GM12878 (cell line): ENCODE results near the gene PLEKHM3. TPM values are rescaled to one million over a fixed set of nuclear protein-coding genes. Genes with fewer than 3 reads are reported as not detected.

ENCODE experiments used
- ATAC-seq: fragments of 200-7000 bp; cut with Tn5 transposase; 3 replicates; pipeline ENCODE4 v1.9.1; 2020; ENCODE audit warnings: mild to moderate bottlenecking, moderate library complexity
- BruUV-seq: library from RNA; stranded (reverse); fragments of 400-500 nt; replicated peaks from 2 replicates; lab custom pipeline; 2021; lab: Mats Ljungman, UMichigan
- CTCF ChIA-PET: fragments of 300-600 bp; sonication (Branson Sonifier 250); formaldehyde crosslinking; extraction: SDS; loops from one replicate; lab custom pipeline; 2021; ENCODE audit warnings: inconsistent platforms; lab: Yijun Ruan, JAX
- POLR2A ChIA-PET: fragments of 350-600 bp; formaldehyde crosslinking; extraction: SDS; loops from one replicate; lab custom pipeline; 2021; ENCODE audit warnings: inconsistent platforms; lab: Charles Lee
- RAD21 ChIA-PET: fragments of 300-600 bp; sonication (Branson Sonifier 250); formaldehyde crosslinking; loops from one replicate; lab custom pipeline; 2023; ENCODE audit warnings: antibody characterized with exemption; ENCODE audit not compliant: unreplicated experiment; lab: Charles Lee
- SMC1A ChIA-PET: fragments of 300-600 bp; sonication (Branson Sonifier 250); formaldehyde crosslinking; loops from one replicate; lab custom pipeline; 2023; ENCODE audit not compliant: unreplicated experiment, uncharacterized antibody; lab: Charles Lee
- DNase-seq: peaks from one replicate; pipeline ENCODE4 v3.0.0-alpha.2; 2011; ENCODE audit warnings: low read depth, low spot score
- FAIRE-seq: peaks from 3 replicates; lab custom pipeline; 2011; peaks lifted over from hg19 to GRCh38; lab: Jason Lieb, UNC
- H2AFZ ChIP-seq: 2 replicates; pipeline ENCODE4 v1.6.0; 2011; ENCODE audit warnings: low read depth, low read length, control low read depth; ENCODE audit not compliant: control insufficient read depth
- H3K27ac ChIP-seq: 2 replicates; pipeline ENCODE4 v1.5.1; 2011; ENCODE audit warnings: control low read depth; ENCODE audit not compliant: control insufficient read depth, insufficient read depth
- H3K27me3 ChIP-seq, 2 experiments: replicated peaks in 1 of 2; 2 replicates each; pipeline versions ENCODE4 v1.6.0 to v1.6.1; 2011; ENCODE audit warnings: low read length in 1 of 2; ENCODE audit not compliant: control insufficient read depth in 2 of 2, insufficient read depth in 2 of 2
- H3K36me3 ChIP-seq, 2 experiments: 2 replicates each; pipeline ENCODE4 v1.5.1; 2011; ENCODE audit warnings: low read length in 1 of 2; ENCODE audit not compliant: control insufficient read depth in 2 of 2, insufficient read depth in 2 of 2
- H3K4me1 ChIP-seq: 2 replicates; pipeline ENCODE4 v1.6.1; 2011; ENCODE audit warnings: mild to moderate bottlenecking, low read length, moderate library complexity, mixed read lengths; ENCODE audit not compliant: control insufficient read depth, insufficient read depth
- H3K4me2 ChIP-seq: 2 replicates; pipeline ENCODE4 v1.6.0; 2011; ENCODE audit warnings: control low read depth; ENCODE audit not compliant: control insufficient read depth, insufficient read depth
- H3K4me3 ChIP-seq: fragments of 200-600 bp; sonication (generic); 2 replicates; pipeline ENCODE4 v1.5.1; 2016
- H3K79me2 ChIP-seq: 2 replicates; pipeline ENCODE4 v1.6.0; 2011; ENCODE audit warnings: low read length; ENCODE audit not compliant: control insufficient read depth, insufficient read depth
- H3K9ac ChIP-seq: 2 replicates; pipeline ENCODE4 v1.8.0; 2011; ENCODE audit warnings: low read length, control low read depth, mixed read lengths; ENCODE audit not compliant: control insufficient read depth, insufficient read depth
- H3K9me3 ChIP-seq: replicated peaks from 3 replicates; pipeline ENCODE4 v1.5.1; 2011; ENCODE audit warnings: mild to moderate bottlenecking, low read length; ENCODE audit not compliant: control insufficient read depth, insufficient read depth
- H4K20me1 ChIP-seq: 2 replicates; pipeline ENCODE4 v1.6.0; 2011; ENCODE audit not compliant: control insufficient read depth, insufficient read depth
- ASH2L ChIP-seq: fragments of 300-600, 200-600 bp; sonication (generic); IDR thresholded peaks from 2 replicates; pipeline ENCODE4 v1.6.1; 2017; ENCODE audit warnings: low read depth, mild to moderate bottlenecking, borderline replicate concordance
- CHD4 ChIP-seq: fragments of 200-600 bp; sonication (generic); IDR thresholded peaks from 2 replicates; pipeline ENCODE4 v1.6.1; 2016; ENCODE audit warnings: mild to moderate bottlenecking
- EGR1 ChIP-seq, 2 experiments: IDR thresholded peaks; 1 replicate in 1 of 2; 2 replicates in 1 of 2; pipeline ENCODE4 v1.6.1; 2011 to 2012; ENCODE audit warnings: low read depth in 2 of 2, low read length in 2 of 2, borderline replicate concordance in 1 of 2, mild to moderate bottlenecking in 1 of 2, moderate library complexity in 1 of 2
- HDAC6 ChIP-seq: fragments of 200-600 bp; sonication (generic); IDR thresholded peaks from one replicate; pipeline ENCODE4 v1.8.0; 2017; ENCODE audit warnings: antibody characterized with exemption; ENCODE audit not compliant: unreplicated experiment
- IRF4 ChIP-seq: IDR thresholded peaks from 2 replicates; pipeline ENCODE4 v1.6.1; 2011; ENCODE audit warnings: low read depth, low read length
- JUNB ChIP-seq: IDR thresholded peaks from 2 replicates; pipeline ENCODE4 v1.6.1; 2016; ENCODE audit warnings: antibody characterized with exemption, mild to moderate bottlenecking
- JUND ChIP-seq: IDR thresholded peaks from 2 replicates; pipeline ENCODE4 v1.6.1; 2012; ENCODE audit warnings: low read depth, mild to moderate bottlenecking, low read length, improper control_type of control experiment, moderate library complexity
- KLF5 ChIP-seq: fragments of 450-650 bp; IDR thresholded peaks from 2 replicates; pipeline ENCODE4 v1.6.1; 2014; ENCODE audit warnings: mild to moderate bottlenecking; ENCODE audit not compliant: partially characterized antibody
- RB1 ChIP-seq: fragments of 450-650 bp; formaldehyde crosslinking; IDR thresholded peaks from 2 replicates; pipeline ENCODE4 v1.6.1; 2017; ENCODE audit warnings: mild to moderate bottlenecking, borderline replicate concordance
- RCOR1 ChIP-seq: conservative IDR thresholded peaks from 2 replicates; pipeline ENCODE4 v1.6.1; 2012; ENCODE audit warnings: low read depth, low read length, improper control_type of control experiment
- RFX5 ChIP-seq: IDR thresholded peaks from 2 replicates; pipeline ENCODE4 v1.6.1; 2011; ENCODE audit warnings: low read depth, low read length, improper control_type of control experiment
- RUNX3 ChIP-seq: IDR thresholded peaks from 2 replicates; pipeline ENCODE4 v1.6.1; 2012; ENCODE audit warnings: low read length, inconsistent platforms
- SMAD1 ChIP-seq: fragments of 450-650 bp; IDR thresholded peaks from 2 replicates; pipeline ENCODE4 v1.6.1; 2018; ENCODE audit warnings: mild to moderate bottlenecking, low read depth; ENCODE audit not compliant: partially characterized antibody
- WRNIP1 ChIP-seq: IDR thresholded peaks from 2 replicates; pipeline ENCODE4 v1.6.1; 2011; ENCODE audit warnings: low read depth, low read length, improper control_type of control experiment, borderline replicate concordance
- ZNF207 ChIP-seq: fragments of 450-650 bp; IDR thresholded peaks from 2 replicates; pipeline ENCODE4 v1.6.1; 2014; ENCODE audit warnings: antibody characterized with exemption, mild to moderate bottlenecking, borderline replicate concordance
- ZNF24 ChIP-seq: fragments of 450-650 bp; IDR thresholded peaks from 2 replicates; pipeline ENCODE4 v1.6.1; 2017; ENCODE audit warnings: antibody characterized with exemption, mild to moderate bottlenecking
- ZNF622 ChIP-seq: fragments of 450-650 bp; IDR thresholded peaks from 2 replicates; pipeline ENCODE4 v1.6.1; 2017; ENCODE audit warnings: mild to moderate bottlenecking, inconsistent platforms
- WGBS: methylation state at CpG from one replicate; pipeline ENCODE4 v1.1.6; 2016; ENCODE audit warnings: low lambda C conversion rate; ENCODE audit not compliant: insufficient replicate concordance, insufficient coverage; ENCODE audit errors: missing lambda C conversion rate; 5-methylcytosine and 5-hydroxymethylcytosine counted together
- in situ Hi-C: fragments of 300-500 bp; cut with MboI; formaldehyde crosslinking; loops from 9 replicates; pipeline ENCODE4 v1.14.3; 2018; ENCODE audit warnings: mixed read lengths
- intact Hi-C: fragments of 100-400 bp; cut with micrococcal nuclease; formaldehyde crosslinking; loops from one replicate; pipeline ENCODE4 v1.14.2; 2022; ENCODE audit not compliant: unreplicated experiment
- polyA plus RNA-seq, 11 experiments: library from polyadenylated mRNA; depleted of rRNA in 4 of 11; unstranded in 6 of 11; stranded (reverse) in 5 of 11; fragments of >200 nt; fragmentation: Nextera tagmentation in 4 of 11; fragmentation: Illumina TruSeq in 1 of 11; extraction: Ambion mirVana in 4 of 11; extraction: Trizol in 1 of 11; gene quantifications; 1 replicate in 1 of 11; 2 replicates in 10 of 11; pipeline versions ENCODE4 v1.2.1 to v1.2.3, GENCODE V29; 2011 to 2016; ENCODE audit warnings: inconsistent platforms in 2 of 11, missing spikeins in 2 of 11, low read depth in 1 of 11
- total RNA-seq, 4 experiments: library from RNA; depleted of rRNA in 3 of 4; stranded (reverse); fragments of >200 nt in 3 of 4; fragmentation: Illumina TruSeq in 1 of 4; extraction: Trizol in 1 of 4; gene quantifications; 2 replicates each; pipeline versions ENCODE4 v1.2.1 to v1.2.3, GENCODE V29; 2013 to 2021
- TF ChIP-seq, protein P1 (sequence below): IDR thresholded peaks from 2 replicates; pipeline ENCODE4 v1.6.1; 2012; ENCODE audit warnings: low read depth, low read length, improper control_type of control experiment
- TF ChIP-seq, protein P2 (sequence below): IDR thresholded peaks from 2 replicates; pipeline ENCODE4 v1.6.1; 2011; ENCODE audit warnings: mild to moderate bottlenecking, low read depth, low read length, moderate library complexity; ENCODE audit not compliant: insufficient replicate concordance
- TF ChIP-seq, protein P3 (sequence below): fragments of 450-650 bp; formaldehyde crosslinking; IDR thresholded peaks from 2 replicates; pipeline ENCODE4 v1.4.0; 2022; ENCODE audit warnings: mild to moderate bottlenecking, moderate library complexity

The PLEKHM3 gene
- total and polyA plus RNA-seq, 10 of the 15 experiments (the other 5 are each of a cell fraction or from before 2014, with no cell fraction given): 1.4 to 5.6 (median 3.0) TPM

DNA sequence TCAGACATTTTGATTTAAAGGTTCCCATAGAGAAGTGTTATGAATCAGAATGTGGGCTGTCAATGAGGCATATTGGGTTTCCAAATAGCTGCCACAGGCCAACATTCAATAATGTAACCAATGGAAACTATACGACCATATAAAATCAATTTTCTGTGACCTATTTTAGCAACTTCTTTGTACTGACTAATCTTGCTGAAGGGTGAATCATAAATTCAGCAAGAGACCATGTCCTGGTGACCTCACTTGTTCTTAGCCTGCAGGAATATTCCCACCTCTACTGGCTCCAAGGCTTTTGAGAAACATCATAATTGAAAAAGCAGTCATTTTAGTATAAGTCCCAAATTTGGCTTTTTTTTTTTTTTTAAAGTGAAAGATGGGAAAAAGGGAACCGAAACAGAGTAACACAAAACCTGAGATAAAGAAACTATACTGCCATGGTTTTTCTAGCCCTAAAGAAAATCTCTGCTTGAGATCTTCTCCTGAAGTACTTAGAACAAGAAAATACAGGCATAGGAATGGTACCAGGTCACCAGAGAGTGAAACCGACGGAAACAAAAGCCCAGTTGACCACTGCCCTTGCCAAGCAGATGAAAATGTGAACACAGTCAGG, 32.1 kb downstream of the PLEKHM3 start:
- Histone ChIP-seq H3K27me3 (no peaks in the 10 kb centered on the region), H3K27ac (no peak overlapping the region), H3K36me3 (no peaks in the 10 kb centered on the region; a peak in 1 of 4 replicates), H3K9me3 (no peaks in the 10 kb centered on the region), H4K20me1 (no peaks in the 10 kb centered on the region), H3K4me2 (no peak overlapping the region; the same call in 1 of the 2 replicates), H3K4me1 (peaks cover 8% of the 10 kb centered on the region; the same call in 1 of the 2 replicates), H3K79me2 (no peaks in the 10 kb centered on the region), H3K4me3 (no peak overlapping the region), H2AFZ (no peak overlapping the region), H3K9ac (no peak overlapping the region)
- no peak for DNase-seq
- ChIA-PET POLR2A (no interaction called here), RAD21 (no interaction called here), SMC1A (interaction anchor here (0.7 to 1.2 kb wide), 2 partner anchors 20 to 626 kb away, joined by 3 to 5 read pairs; no protein-coding TSS in a partner anchor), CTCF (interaction anchor here (1.5 to 1.6 kb wide), 2 partner anchors 21 to 48 kb away, joined by 4 to 5 read pairs; no protein-coding TSS in a partner anchor)
- in situ Hi-C loops (no loop called here), intact Hi-C loops (no loop called here)
- no TSS peak for BruUV-seq
- FAIRE-seq: peak; percentile 66
- ATAC-seq: peak; percentile 79
- WGBS: 42% methylated on average over 4 of the region's 4 CpGs
- TF ChIP-seq KLF5 (no peak), IRF4 (no peak), RB1 (no peak), ZNF24 (no peak), EGR1 (IDR thresholded peaks at IDR 0.05; ENCODE audit: borderline replicate concordance in 1 of 2, low read depth in 2 of 2, low read length in 2 of 2) (no peak), WRNIP1 (no peak), HDAC6 (no peak), ZNF207 (no peak), ASH2L (no peak), JUNB (0 out of 2 replicates have a peak, but pooled peaks have one; percentile 30), ZNF622 (no peak), RCOR1 (no peak), RUNX3 (0 out of 2 replicates have a peak, but pooled peaks have one; percentile 8), SMAD1 (no peak), RFX5 (no peak), JUND (no peak), CHD4 (no peak)
- TF ChIP-seq, protein P1, sequence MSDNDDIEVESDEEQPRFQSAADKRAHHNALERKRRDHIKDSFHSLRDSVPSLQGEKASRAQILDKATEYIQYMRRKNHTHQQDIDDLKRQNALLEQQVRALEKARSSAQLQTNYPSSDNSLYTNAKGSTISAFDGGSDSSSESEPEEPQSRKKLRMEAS: no peak
- TF ChIP-seq, protein P2, sequence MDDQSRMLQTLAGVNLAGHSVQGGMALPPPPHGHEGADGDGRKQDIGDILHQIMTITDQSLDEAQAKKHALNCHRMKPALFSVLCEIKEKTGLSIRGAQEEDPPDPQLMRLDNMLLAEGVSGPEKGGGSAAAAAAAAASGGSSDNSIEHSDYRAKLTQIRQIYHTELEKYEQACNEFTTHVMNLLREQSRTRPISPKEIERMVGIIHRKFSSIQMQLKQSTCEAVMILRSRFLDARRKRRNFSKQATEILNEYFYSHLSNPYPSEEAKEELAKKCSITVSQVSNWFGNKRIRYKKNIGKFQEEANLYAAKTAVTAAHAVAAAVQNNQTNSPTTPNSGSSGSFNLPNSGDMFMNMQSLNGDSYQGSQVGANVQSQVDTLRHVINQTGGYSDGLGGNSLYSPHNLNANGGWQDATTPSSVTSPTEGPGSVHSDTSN: no peak
- TF ChIP-seq, protein P3, sequence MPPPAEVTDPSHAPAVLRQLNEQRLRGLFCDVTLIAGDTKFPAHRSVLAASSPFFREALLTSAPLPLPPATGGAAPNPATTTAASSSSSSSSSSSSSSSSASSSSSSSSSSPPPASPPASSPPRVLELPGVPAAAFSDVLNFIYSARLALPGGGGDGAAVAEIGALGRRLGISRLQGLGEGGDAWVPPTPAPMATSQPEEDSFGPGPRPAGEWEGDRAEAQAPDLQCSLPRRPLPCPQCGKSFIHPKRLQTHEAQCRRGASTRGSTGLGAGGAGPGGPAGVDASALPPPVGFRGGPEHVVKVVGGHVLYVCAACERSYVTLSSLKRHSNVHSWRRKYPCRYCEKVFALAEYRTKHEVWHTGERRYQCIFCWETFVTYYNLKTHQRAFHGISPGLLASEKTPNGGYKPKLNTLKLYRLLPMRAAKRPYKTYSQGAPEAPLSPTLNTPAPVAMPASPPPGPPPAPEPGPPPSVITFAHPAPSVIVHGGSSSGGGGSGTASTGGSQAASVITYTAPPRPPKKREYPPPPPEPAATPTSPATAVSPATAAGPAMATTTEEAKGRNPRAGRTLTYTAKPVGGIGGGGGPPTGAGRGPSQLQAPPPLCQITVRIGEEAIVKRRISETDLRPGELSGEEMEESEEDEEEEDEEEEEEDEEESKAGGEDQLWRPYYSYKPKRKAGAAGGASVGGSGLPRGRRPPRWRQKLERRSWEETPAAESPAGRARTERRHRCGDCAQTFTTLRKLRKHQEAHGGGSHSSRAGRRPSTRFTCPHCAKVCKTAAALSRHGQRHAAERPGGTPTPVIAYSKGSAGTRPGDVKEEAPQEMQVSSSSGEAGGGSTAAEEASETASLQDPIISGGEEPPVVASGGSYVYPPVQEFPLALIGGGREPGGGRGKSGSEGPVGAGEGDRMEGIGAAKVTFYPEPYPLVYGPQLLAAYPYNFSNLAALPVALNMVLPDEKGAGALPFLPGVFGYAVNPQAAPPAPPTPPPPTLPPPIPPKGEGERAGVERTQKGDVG (CRISPR knock-in tag): no peak
